Liver (tissue), 9 donors: ENCODE data around the gene SIRT4. TPM values are rescaled to one million over a fixed set of nuclear protein-coding genes. Genes with fewer than 3 reads are reported as not detected.
A peak's percentile ranks its signal among the peaks of the same experiment; 100 is the strongest.

Source experiments
- DNase-seq: peaks from one replicate; pipeline ENCODE4 v3.0.0-alpha.2; 2017; ENCODE audit warnings: low spot score
- H3K27ac ChIP-seq, 2 donors: one replicate each; pipeline ENCODE4 v1.7.0; 2013; ENCODE audit warnings: inconsistent platforms in 2 of 2, low read length in 2 of 2, control low read depth in 1 of 2, low read depth in 1 of 2, mild to moderate bottlenecking in 1 of 2
- H3K27me3 ChIP-seq, 4 donors: one replicate each; pipeline versions ENCODE4 v1.6.1 to v1.7.0; 2013; ENCODE audit warnings: low read length in 3 of 4, inconsistent platforms in 1 of 4, mild to moderate bottlenecking in 1 of 4, moderate library complexity in 1 of 4; ENCODE audit not compliant: control insufficient read depth in 4 of 4, insufficient read depth in 4 of 4
- H3K36me3 ChIP-seq, 4 donors: one replicate each; pipeline versions ENCODE4 v1.6.1 to v1.7.0; 2013; ENCODE audit warnings: low read length in 3 of 4, mild to moderate bottlenecking in 3 of 4, low read depth in 1 of 4, moderate library complexity in 1 of 4; ENCODE audit not compliant: control insufficient read depth in 4 of 4, insufficient read depth in 3 of 4
- H3K4me1 ChIP-seq, 4 donors: one replicate each; pipeline versions ENCODE4 v1.6.1 to v1.7.0; 2013; ENCODE audit warnings: low read length in 3 of 4, mild to moderate bottlenecking in 3 of 4, moderate library complexity in 1 of 4; ENCODE audit not compliant: control insufficient read depth in 4 of 4, insufficient read depth in 4 of 4
- H3K4me3 ChIP-seq, 3 donors: one replicate each; pipeline versions ENCODE4 v1.6.1 to v1.7.0; 2013; ENCODE audit warnings: low read length in 3 of 3, control low read depth in 1 of 3, low read depth in 1 of 3, mild to moderate bottlenecking in 1 of 3
- H3K9ac ChIP-seq, 2 donors: one replicate each; pipeline ENCODE4 v1.7.0; 2013; ENCODE audit warnings: low read length in 2 of 2, mild to moderate bottlenecking in 2 of 2, moderate library complexity in 2 of 2, control low read depth in 1 of 2, low read depth in 1 of 2
- H3K9me3 ChIP-seq, 4 donors: one replicate each; pipeline versions ENCODE4 v1.6.1 to v1.7.0; 2013; ENCODE audit warnings: low read length in 3 of 4; ENCODE audit not compliant: control insufficient read depth in 4 of 4
- FOXA1 ChIP-seq: IDR thresholded peaks from 2 replicates; pipeline ENCODE4 v1.6.1; 2016; ENCODE audit warnings: antibody characterized with exemption
- HNF4G ChIP-seq: IDR thresholded peaks from 2 replicates; pipeline ENCODE4 v1.6.1; 2016; ENCODE audit warnings: antibody characterized with exemption
- JUND ChIP-seq, 2 donors: IDR thresholded peaks; 2 replicates each; pipeline ENCODE4 v1.6.1; 2016; ENCODE audit warnings: antibody characterized with exemption in 2 of 2
- NR2F2 ChIP-seq: IDR thresholded peaks from 2 replicates; pipeline ENCODE4 v1.6.1; 2016; ENCODE audit warnings: antibody characterized with exemption
- RAD21 ChIP-seq, 2 donors: IDR thresholded peaks; 2 replicates each; pipeline ENCODE4 v1.6.1; 2016; ENCODE audit warnings: antibody characterized with exemption in 2 of 2, mild to moderate bottlenecking in 2 of 2
- RXRA ChIP-seq, 2 donors: IDR thresholded peaks; 2 replicates each; pipeline ENCODE4 v1.6.1; 2017 to 2018; ENCODE audit warnings: antibody characterized with exemption in 2 of 2, mild to moderate bottlenecking in 1 of 2
- TAF1 ChIP-seq: conservative IDR thresholded peaks from 2 replicates; pipeline ENCODE4 v1.6.1; 2016; ENCODE audit warnings: antibody characterized with exemption, mild to moderate bottlenecking
- YY1 ChIP-seq: IDR thresholded peaks from 2 replicates; pipeline ENCODE4 v1.6.1; 2016; ENCODE audit warnings: antibody characterized with exemption, mild to moderate bottlenecking
- WGBS: extraction: QIAGEN DNeasy Blood & Tissue Kit; methylation state at CpG from one replicate; pipeline ENCODE4 v1.1.7; 2013; 5-methylcytosine and 5-hydroxymethylcytosine counted together
- polyA plus RNA-seq, 2 donors: library from polyadenylated mRNA; stranded (reverse) in 1 of 2; unstranded in 1 of 2; fragments of 200-250 nt in 1 of 2; fragments of >200 nt in 1 of 2; fragmentation: Nextera tagmentation in 1 of 2; extraction: Ambion mirVana in 1 of 2; gene quantifications; one replicate each; pipeline versions ENCODE4 v1.2.1 to v1.2.3, GENCODE V29; 2013 to 2015
- total RNA-seq, 2 donors: library from RNA; depleted of rRNA; stranded (reverse); fragments of >200 nt; gene quantifications; one replicate each; pipeline ENCODE4 v1.2.3, GENCODE V29; 2014
- TF ChIP-seq, protein P1 (sequence below): IDR thresholded peaks from 2 replicates; pipeline ENCODE4 v1.6.1; 2016; ENCODE audit warnings: antibody characterized with exemption
- TF ChIP-seq, protein P2 (sequence below): IDR thresholded peaks from 2 replicates; pipeline ENCODE4 v1.6.1; 2016; ENCODE audit warnings: antibody characterized with exemption
- TF ChIP-seq, protein P3 (sequence below): IDR thresholded peaks from 2 replicates; pipeline ENCODE4 v1.6.1; 2016; ENCODE audit warnings: antibody characterized with exemption, mild to moderate bottlenecking
- TF ChIP-seq, protein P4 (sequence below): IDR thresholded peaks from 2 replicates; pipeline ENCODE4 v1.6.1; 2016; ENCODE audit warnings: antibody characterized with exemption
- donor health status: healthy.
- donor health status: healthy.
- donor health status: healthy.
- donor health status: healthy.
- donor health status: healthy.

The SIRT4 gene
- total and polyA plus RNA-seq, 4 donors, result 1.6 to 4.2 (median 1.9) TPM

DNA sequence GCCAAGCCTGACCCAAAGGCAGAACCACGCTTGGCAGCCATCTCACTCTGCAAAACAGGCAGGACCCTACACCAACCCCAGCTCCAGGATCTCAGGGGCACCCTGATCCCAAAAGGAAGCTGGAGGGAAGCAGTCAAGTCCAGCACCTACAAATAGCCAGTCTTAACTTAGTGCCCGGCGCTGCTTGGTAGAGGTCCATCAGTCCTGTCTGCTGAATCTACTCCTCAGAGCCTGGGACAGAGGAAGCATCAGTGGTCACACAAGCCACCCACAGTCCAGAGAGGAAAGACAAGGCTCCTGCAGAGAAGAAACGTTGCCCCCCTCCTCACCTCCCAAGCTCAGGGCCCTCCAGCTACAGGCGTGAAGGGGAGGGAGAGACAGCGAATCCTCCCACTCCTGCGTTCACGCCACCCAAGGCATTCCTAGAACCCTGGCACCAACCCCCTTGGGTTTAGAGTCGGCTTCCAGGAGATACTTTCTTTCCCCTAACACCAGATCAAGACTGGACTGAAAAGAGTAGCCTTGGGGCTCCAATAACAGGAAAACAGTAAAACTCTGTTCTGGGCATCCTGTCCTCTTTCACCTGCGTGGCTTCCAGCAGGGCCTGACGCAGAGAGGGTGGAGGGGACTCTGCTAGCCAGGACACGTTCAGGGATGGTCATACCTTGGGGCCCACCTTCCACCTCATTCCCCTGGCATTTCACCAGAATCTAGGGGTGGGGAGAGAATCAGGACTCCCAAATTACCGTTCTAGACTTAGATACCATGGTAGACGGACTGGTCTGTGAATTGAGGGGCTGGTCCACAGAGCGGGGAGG is 37.8 kb upstream of the SIRT4 start:
- H3K27ac ChIP-seq, result peak overlapping the region; percentile 67 to 84
- no peaks in the 10 kb centered on the region for H3K27me3 ChIP-seq
- no peaks in the 10 kb centered on the region for H3K36me3 ChIP-seq
- H3K9me3 ChIP-seq, result no peaks in the 10 kb centered on the region
- whole genome bisulfite sequencing, result 68% methylated on average over 15 of the region's 15 CpGs
- no peak for DNase-seq
- H3K9ac ChIP-seq, result peak overlapping the region; percentile 28 to 71
- peaks cover 4 to 48% (median 29%) of the 10 kb centered on the region in 4 donors for H3K4me1 ChIP-seq
- no peak for TF ChIP-seq JUND (IDR thresholded peaks at IDR 0.05)
- no peak for TF ChIP-seq YY1
- TF ChIP-seq TAF1, result no peak
- TF ChIP-seq, protein P1, sequence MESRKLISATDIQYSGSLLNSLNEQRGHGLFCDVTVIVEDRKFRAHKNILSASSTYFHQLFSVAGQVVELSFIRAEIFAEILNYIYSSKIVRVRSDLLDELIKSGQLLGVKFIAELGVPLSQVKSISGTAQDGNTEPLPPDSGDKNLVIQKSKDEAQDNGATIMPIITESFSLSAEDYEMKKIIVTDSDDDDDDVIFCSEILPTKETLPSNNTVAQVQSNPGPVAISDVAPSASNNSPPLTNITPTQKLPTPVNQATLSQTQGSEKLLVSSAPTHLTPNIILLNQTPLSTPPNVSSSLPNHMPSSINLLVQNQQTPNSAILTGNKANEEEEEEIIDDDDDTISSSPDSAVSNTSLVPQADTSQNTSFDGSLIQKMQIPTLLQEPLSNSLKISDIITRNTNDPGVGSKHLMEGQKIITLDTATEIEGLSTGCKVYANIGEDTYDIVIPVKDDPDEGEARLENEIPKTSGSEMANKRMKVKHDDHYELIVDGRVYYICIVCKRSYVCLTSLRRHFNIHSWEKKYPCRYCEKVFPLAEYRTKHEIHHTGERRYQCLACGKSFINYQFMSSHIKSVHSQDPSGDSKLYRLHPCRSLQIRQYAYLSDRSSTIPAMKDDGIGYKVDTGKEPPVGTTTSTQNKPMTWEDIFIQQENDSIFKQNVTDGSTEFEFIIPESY, result no peak
- TF ChIP-seq, protein P2, sequence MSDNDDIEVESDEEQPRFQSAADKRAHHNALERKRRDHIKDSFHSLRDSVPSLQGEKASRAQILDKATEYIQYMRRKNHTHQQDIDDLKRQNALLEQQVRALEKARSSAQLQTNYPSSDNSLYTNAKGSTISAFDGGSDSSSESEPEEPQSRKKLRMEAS, result no peak
- TF ChIP-seq HNF4G, result no peak
- TF ChIP-seq, protein P3, sequence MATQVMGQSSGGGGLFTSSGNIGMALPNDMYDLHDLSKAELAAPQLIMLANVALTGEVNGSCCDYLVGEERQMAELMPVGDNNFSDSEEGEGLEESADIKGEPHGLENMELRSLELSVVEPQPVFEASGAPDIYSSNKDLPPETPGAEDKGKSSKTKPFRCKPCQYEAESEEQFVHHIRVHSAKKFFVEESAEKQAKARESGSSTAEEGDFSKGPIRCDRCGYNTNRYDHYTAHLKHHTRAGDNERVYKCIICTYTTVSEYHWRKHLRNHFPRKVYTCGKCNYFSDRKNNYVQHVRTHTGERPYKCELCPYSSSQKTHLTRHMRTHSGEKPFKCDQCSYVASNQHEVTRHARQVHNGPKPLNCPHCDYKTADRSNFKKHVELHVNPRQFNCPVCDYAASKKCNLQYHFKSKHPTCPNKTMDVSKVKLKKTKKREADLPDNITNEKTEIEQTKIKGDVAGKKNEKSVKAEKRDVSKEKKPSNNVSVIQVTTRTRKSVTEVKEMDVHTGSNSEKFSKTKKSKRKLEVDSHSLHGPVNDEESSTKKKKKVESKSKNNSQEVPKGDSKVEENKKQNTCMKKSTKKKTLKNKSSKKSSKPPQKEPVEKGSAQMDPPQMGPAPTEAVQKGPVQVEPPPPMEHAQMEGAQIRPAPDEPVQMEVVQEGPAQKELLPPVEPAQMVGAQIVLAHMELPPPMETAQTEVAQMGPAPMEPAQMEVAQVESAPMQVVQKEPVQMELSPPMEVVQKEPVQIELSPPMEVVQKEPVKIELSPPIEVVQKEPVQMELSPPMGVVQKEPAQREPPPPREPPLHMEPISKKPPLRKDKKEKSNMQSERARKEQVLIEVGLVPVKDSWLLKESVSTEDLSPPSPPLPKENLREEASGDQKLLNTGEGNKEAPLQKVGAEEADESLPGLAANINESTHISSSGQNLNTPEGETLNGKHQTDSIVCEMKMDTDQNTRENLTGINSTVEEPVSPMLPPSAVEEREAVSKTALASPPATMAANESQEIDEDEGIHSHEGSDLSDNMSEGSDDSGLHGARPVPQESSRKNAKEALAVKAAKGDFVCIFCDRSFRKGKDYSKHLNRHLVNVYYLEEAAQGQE, result no peak
- TF ChIP-seq RXRA (IDR thresholded peaks at IDR 0.05), result no peak
- TF ChIP-seq, protein P4, sequence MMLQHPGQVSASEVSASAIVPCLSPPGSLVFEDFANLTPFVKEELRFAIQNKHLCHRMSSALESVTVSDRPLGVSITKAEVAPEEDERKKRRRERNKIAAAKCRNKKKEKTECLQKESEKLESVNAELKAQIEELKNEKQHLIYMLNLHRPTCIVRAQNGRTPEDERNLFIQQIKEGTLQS, result no peak
- no peak for TF ChIP-seq NR2F2
- TF ChIP-seq RAD21 (IDR thresholded peaks at IDR 0.05), result no peak
- H3K4me3 ChIP-seq, result peak overlapping the region; percentile 72 to 90 (median 73)

DNA sequence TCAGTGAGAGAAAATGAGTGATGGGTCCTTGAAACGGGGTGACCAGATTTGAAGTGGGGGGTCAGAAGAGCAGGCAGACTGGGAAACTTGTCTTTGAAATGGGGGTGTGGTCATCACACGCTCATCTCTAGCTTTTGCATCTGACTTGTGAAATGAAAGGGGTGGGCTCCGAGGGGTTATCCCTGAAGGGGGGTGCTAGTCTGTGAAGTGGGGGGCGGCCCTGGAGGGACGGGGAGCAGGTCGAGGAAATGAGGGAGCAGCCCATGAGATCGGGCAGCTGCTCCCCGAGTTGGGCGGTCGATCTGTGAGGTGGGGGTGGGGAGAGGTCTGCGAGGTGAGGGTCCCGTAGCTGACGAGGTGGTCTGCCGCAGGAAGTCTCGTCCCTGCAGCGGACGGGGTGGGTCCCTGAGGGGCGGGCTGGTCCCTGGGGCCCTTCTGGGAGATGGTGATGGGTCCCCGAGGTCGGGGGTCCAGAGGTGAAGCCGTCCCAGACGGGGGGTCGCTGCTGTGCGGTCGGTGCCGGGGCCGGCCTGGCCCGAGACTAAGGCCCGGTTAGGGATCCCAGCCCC is 37.1 kb upstream of the SIRT4 start:
- WGBS, result 7% methylated on average over 29 of the region's 29 CpGs
- Histone ChIP-seq H3K4me3 (peak overlapping the region; percentile 72 to 90 (median 73)), H3K4me1 (peaks cover 4 to 48% (median 29%) of the 10 kb centered on the region in 4 donors)

More for the DNA sequence above, 37.1 kb upstream of the SIRT4 start:
- no peaks in the 10 kb centered on the region for H3K36me3 ChIP-seq
- H3K27me3 ChIP-seq, result no peaks in the 10 kb centered on the region
- no peaks in the 10 kb centered on the region for H3K9me3 ChIP-seq
- peak overlapping the region; percentile 71 to 90 for H3K9ac ChIP-seq
- TF ChIP-seq, protein P2, result no peak
- no peak for TF ChIP-seq FOXA1
- DNase-seq, result no peak
- H3K27ac ChIP-seq, result peak overlapping the region; percentile 67 to 84
